CD4-positive, alpha-beta T cell treated with Interleukin-12 subunit alpha and Interleukin-12 subunit beta, for 1 hour (primary cell): ENCODE data around the gene SIAE.
A peak's percentile ranks its signal among the peaks of the same experiment; 100 is the strongest.
"Not testable (repeated sequence)": the region's sequence is repeated elsewhere in the genome, so short reads cannot be mapped to it uniquely, and the experiment has no call there.

Source experiments
- DNase-seq: peaks from one replicate; pipeline ENCODE4 v3.0.0-alpha.2; 2020

SIAE gene

DNA sequence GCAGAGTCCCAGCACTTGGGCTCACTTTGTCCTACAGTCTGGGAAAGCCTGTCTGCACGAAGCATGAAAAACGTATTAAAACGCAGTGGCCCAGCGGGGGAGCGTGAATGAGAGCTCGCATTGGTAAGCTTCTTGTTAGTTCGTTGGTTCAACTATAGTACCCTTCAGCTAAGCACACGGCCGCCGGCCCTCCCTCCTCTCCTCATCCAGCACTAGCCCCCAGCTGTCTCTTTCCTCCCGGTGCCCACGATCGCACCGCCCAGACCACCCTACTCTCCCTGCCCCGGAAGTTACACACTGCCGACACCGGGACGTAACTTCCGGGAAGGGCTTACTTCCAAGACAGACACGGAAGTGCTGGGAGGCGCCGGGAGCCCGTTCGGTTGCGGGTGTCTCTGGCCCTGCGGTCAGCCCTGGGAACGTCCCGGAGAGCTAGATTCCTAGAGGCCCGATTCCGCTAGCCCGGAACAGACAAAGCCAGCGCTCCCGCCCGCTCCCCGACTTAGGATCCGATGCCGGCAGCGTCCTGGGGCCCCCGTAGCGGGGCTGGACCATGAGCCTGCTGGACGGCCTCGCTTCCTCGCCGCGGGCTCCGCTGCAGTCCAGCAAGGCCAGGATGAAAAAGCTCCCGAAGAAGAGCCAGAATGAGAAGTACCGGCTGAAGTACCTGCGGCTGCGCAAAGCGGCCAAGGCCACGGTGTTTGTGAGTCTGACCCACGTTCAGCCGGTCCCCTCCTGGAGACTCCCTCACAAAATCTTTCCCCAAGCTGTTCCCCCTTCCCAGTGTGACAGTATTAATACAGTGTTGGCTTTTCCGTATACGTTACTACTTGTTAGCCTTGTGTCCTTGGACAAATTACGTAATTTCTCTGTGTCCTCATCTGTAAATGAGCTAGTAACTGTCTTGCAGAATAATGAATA lies 50.7 kb downstream of the SIAE start, which contains the start of gene TBRG1:
TBRG1 (plus strand) TSS at position 334 of the 921 bp plus-strand sequence; CDS start at position 554, 220 bp downstream.
- DNase-seq: peak; percentile 85

DNA sequence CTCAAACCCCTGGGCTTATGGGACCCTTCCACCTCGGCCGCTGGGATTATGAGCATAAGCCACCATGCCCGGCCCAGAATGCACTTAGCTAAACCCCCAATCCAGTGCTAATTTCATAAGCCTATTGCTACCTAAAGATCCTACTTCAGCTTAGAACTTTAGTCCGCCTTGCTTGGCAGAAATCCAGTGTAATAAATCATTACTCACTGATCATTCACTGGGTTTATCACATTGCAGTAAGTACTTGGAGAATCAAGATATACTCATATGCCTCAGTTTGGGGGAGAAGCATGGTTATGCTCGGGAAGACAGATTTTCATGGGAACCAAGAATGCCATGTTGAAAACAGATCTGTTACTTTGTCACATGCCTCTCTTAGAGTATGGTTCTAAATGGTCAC lies 54.7 kb downstream of the SIAE start:
- no peak for DNase-seq

DNA sequence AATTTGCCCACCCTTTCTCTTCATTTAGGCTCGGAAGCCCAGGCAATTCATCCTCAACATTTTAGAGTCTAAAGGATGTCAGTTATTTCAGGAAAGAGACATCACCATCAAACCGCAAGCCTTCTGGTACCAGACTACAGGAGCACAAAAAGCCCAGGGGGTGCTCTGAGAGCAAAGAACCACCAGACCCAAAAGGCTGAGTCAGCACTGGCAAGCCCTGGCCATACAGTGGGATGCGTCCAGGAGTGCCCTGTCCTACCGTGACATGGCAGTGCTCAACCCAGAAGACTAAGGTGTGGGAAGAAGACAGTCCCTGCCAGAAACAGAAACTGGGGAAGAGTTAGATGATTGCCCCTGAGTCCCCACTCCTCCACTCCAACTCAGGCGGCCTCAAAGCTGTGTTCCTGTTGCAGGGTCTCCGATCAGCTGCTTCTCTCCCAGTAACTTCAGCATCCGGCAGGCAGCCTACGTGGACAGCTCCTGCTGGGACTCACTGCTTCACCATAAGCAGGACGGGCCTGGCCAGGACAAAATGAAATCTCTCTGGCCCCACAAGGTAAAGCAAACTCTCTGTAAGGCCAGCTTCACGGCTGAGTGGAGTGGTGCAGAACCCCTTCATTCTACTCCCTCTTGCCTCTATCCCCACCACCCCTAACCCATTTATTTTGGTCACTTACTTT lies 60.8 kb downstream of the SIAE start:
- no peak for DNase-seq

DNA sequence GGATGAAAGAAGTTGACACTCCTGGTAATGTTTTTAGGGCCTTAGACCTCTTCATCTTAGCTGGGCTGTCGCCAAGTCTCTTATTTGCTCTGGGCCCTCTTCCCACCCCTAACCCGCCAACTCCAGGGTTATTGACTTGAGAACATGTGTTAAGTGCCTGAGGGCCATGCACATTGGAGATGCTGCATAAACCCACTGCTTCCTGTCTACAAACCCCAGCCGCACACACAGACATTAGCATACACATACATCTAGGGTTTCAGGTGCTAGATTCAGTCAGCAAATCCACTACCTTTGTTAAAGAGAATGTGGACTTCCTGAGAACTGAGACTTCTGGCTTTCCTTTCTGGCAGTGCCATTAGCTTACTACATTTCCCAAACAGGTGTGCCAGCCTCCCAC lies 61.5 kb downstream of the SIAE start:
- DNase-seq: no peak

DNA sequence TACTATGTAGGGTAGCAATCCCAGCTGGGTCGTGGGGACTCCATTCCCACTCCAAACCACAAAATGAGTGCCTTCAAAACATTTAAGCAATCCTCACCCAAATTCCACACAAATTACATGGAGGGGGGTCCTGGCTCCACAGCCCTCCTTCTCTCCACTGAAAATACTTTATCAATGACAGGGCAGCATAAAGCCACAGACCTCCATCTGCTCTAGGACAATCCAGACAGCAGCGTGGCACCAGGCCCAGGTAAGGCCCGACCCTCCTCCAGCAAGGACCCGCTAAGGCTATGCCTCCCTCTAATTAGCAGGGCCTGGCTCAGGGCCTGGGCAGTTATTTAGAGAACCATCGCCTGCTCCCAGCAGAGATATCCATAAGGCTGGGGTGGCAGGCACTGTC lies 62.5 kb downstream of the SIAE start, which contains the start of gene PANX3:
PANX3 (plus strand) TSS at position 365 of the 400 bp plus-strand sequence. CDS start 129 bp downstream, outside the sequence.
- no peak for DNase-seq

DNA sequence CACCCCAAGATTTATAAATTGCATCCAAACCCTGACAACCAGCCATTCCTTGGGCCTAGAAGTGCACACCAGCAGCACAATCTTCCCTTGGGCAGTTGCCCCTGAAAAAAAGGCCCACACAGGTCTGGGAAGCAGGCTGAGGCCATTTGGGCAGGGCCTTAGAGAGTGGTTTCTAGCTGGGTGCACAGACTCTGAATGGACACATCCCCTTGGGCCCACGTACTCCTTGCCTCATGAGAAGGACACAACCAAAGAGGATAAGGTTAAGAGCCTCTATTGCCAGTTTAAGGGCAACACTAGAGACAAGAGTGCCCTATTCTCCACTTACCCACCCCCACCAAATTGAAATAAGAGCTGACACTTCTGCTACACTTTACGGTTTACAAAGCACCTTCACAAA lies 63.2 kb downstream of the SIAE start:
- no peak for DNase-seq

DNA sequence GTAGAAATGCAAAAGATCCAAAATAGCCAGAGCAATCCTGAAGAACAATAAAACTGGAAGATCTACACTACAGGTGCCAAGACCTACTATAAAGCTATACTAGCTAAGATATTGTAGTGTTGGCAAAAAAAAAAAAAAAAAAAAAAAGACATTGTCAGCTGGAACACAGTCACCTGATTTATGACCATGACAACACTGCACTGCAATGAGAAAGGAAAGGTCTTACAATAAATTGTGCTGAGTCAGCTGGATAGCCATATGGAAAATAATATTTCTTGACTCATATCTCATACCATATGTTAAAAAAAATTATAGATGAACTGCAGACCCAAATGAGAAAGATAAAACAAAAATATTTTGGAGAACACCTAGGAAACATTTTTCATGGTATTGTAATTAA lies 65.4 kb downstream of the SIAE start:
- DNase-seq: no peak

DNA sequence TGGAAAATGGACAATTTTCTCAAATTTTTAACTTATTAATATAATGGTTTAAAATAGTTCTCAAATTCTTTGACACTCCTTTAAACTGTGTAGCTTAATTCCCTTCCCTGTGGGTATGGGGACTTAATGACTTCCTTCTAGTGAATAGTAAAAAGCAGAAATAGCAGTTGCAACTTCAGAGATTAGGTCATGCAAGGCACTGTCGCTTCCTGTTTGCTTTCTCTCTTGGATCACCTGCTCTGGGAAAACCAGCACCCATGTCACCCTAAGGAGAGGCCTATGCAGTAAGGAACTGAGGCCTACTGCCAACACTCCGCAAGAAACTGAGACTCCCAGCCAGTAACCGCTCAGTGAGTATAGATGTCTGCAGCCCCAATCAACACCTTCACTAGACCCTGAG lies 67.8 kb downstream of the SIAE start:
- no peak for DNase-seq

DNA sequence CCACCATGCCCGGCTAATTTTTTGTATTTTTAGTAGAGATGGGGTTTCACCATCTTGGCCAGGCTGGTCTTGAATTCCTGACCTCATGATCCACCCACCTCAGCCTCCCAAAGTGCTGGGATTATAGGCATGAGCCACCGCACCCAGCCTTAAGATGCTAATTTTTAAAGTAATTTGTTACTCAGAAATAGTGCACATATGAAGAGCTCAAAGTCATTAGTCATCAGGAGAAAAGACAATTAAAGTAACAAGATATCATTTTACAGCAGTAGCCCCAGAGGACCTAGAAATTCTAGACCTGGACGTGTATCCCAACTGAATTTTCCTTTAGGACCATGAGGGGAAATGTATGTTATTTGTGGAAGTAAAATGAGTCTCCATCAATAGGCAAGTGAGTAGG lies 70.8 kb downstream of the SIAE start:
- not testable (repeated sequence) for DNase-seq

DNA sequence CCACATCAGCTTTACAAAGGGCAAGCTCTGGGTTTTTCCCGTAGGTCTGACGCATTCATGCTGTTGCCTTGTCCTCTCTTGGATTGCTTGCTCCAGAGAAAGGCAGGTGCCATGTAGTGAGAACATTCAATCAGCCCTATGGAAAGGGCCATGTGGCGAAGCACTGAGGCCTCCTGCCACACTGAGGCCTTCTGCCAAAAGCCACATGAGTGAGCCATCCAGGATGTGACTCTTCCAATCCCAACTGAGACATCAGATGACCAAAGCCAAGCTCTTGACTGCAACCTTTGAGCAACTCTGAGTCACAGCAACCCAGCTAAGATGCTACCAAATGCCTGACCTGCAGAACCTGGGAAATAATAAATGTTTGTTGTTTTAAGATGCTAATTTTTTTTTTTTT lies 71.3 kb downstream of the SIAE start:
- DNase-seq: no peak

DNA sequence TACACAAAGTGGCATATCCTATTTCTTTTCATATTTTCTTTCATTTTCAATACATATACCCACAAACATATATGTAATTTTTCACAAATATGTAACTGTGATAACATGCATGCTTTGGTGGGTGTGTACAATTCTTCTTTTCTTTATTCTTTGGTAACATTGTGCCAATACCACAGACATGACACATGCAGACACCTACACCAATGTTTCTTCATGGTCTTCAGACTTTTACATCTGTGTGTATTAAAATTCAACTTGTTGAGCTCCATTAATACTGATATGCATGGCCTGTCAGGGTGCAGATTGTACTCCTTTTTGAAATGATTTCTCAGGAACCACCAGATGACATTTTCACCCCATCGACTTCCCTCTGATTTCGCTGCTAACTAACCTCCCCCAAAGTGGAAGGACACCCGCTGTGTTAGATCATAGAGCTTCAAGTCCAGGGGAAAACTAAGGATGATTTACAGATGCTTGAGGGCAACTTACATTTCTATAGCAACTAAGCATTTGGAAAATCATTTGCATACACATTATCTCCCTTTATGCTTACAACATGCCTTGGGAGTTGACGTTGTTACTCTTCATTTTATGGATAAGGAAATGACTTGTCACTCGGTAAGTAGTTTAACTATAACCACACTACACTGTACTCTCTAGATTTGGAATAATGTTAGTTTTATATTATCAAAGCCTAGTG lies 72.8 kb downstream of the SIAE start:
- DNase-seq: no peak

DNA sequence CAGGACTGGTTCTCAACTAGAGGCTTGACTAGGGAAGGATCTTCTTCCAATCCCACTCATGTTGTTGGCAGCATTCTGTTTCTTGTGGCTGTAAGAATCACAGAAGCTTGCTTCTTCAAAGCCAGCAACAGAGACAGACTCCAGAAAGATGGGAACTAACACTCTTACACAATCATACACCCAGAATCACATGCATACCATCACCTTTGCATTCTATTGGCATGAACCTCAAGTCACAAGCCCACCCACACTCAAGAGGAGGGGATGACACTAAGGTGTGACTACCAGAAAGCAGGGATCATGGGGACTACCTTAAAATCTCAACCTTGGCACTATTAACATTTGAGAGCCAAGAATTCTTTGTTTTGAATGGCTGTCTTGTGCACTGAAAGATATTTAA lies 75.9 kb downstream of the SIAE start:
- no peak for DNase-seq

DNA sequence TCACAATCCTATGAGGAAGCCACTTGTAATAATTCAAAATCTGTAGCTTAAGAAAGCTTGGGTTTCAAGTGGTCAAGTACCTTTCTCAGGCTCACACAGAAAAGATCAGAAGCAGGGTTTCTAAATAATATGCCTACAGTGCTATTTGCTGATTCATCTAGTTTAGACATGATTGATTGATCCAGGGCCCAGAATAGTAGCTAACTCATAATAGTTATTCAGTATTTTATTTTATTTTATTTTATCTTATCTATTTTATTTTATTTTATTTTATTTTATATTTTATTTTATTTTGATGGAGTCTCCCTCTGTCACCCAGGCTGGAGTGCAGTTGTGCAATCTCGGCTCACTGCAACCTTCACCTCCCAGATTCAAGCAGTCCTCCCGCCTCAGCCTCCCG lies 78.2 kb downstream of the SIAE start:
- no peak for DNase-seq

DNA sequence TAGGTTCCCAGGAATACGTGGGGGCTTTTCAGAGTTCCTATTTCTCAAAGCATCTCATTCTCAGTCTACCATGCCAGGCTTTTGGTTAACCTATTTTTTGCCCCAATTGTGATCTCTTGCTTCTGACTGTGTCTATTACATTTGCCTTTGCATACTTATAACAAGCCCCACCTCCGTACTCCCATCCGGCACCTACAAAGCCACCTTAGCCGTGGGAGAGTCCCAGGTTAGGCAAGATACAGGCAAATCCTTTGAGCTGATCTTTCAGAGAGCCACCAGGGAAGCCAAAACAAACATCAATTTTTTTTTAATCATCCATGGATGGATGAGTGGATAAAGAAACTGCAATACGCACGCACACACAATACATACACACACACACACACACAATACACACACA lies 80.9 kb downstream of the SIAE start:
- DNase-seq: no peak

DNA sequence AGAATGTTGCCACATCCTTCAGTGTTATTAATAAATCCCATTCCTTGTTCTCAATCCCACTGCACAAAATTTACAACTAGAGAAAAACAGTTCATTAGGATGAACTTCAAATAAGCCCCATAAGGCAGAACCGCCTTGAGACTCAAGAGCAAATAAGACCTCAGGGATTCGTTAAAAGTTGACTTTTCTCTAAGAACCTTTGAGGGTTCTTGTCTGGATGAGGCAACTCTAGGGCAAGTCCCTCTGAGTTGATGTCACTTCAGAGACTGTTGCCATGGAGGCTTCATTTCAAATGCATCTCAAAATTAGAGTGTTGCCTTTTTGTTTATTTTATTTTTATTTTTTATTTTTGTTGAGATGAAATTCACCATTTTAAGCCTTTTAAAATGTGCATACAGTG lies 82.1 kb downstream of the SIAE start:
- DNase-seq: no peak

DNA sequence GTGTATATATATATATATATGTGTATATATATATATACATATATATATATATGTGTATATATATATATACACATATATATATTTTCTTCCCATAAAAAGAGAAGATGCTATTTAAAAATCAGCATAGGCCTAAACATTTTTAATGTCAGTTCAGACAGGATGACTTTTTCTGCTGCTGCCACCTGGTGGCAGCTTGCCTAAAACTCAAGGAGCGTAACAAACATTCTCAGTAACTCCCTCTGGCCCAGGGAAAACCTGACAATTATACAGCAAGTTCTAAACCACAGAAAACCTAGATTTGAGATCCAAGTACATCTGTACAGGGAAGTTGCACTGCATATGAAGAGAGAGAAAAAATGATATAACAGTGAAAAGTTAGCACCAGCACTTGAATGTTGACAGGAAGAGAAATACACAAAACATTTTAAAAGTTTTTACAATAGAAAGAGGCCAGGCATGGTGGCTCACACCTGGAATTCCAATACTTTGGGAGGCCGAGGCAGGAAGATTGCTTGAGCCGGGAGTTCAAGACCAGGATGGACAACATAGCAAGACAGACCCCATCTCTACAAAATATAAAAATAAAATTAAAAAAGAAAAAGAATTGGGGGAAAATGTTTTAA lies 87.2 kb downstream of the SIAE start:
- DNase-seq: peak; percentile 34

DNA sequence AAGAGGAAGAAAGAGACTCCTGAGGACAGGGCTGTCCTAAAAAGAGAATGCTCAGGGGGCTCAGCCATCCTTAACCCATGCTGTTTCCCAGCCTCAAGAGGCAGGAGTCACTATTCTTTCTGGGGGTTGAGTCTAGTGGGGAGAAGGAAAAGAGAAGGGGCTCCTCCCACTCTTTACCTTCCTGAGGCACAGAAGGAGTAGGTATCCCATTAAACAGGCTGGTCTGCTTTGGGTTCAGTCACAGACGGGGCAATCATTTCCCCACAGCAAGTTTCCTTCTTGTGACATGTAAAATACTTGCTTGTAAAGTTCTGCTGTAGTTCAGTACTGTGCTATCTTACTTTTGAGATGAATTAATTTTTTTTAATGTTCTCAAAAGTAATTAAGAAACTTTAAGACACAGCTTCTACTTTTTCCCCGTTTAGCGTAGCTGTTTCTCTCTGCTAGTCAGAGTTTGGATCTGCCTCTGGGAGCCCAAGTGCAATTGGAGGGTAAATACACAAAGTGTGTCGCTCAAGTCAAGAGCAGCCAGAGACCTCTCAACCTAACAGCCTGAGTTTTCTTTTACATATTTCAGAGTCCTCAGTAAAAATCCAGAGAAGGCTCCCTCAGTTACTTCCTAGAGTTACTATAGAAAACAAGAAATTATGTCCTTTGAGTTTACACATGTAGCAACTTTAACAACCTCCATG lies 88.7 kb downstream of the SIAE start:
- no peak for DNase-seq

DNA sequence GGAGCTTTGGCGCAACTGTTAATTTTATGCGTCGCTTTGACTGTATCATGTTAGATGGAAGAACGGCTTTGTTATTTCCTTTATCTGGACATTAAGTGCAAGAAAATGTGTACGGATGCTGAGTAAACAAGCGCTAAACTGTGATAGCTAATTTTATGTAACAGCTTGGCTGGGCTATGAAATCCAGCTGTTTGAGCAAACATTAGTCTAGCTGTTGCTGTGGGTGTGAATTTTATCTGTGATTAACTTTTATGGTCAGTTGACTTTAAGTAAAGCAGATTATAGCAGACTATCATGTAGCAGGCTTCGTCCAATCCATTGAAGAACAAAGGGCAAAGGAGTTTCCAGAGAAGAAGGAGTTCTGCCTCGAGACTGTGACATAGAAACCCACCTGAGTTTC lies 89.8 kb downstream of the SIAE start:
- DNase-seq: no peak
